Uterus (tissue), 4 donors: Measurements from ENCODE around the gene SOCS2. TPM values are rescaled to one million over a fixed set of nuclear protein-coding genes. Genes with fewer than 3 reads are reported as not detected.

Experiments
- DNase-seq, 2 donors: peaks; one replicate each; pipeline ENCODE4 v3.0.0-alpha.2; 2019 to 2020
- H3K27ac ChIP-seq, 2 donors: fragments of 200-600 bp; sonication (generic); 1 replicate in 1 of 2; 2 replicates in 1 of 2; pipeline ENCODE4 v1.5.1; 2016 to 2018
- H3K27me3 ChIP-seq, 2 donors: fragments of 200-600 bp; sonication (generic); one replicate each; pipeline ENCODE4 v1.5.1; 2018 to 2019; ENCODE audit warnings: control low read depth in 1 of 2
- H3K36me3 ChIP-seq, 2 donors: fragments of 200-600 bp; sonication (generic); one replicate each; pipeline ENCODE4 v1.5.1; 2019; ENCODE audit warnings: control low read depth in 1 of 2
- H3K4me1 ChIP-seq, 2 donors: fragments of 200-600 bp; sonication (generic); one replicate each; pipeline ENCODE4 v1.5.1; 2018 to 2019; ENCODE audit warnings: control low read depth in 1 of 2
- H3K4me3 ChIP-seq, 2 donors: fragments of 200-600 bp; sonication (generic); 1 replicate in 1 of 2; 2 replicates in 1 of 2; pipeline ENCODE4 v1.5.1; 2018 to 2019; ENCODE audit warnings: mild to moderate bottlenecking in 1 of 2
- H3K9me3 ChIP-seq, 2 donors: fragments of 200-600 bp; sonication (generic); one replicate each; pipeline ENCODE4 v1.5.1; 2019; ENCODE audit warnings: control low read depth in 1 of 2
- POLR2A ChIP-seq, 2 donors: fragments of 450-650 bp; IDR thresholded peaks; one replicate each; pipeline ENCODE4 v1.6.1; 2016; ENCODE audit warnings: antibody characterized with exemption in 2 of 2, mild to moderate bottlenecking in 1 of 2, moderate library complexity in 1 of 2
- intact Hi-C: fragments of 100-400 bp; cut with DNase I; formaldehyde crosslinking; loops from one replicate; pipeline ENCODE4 v1.15.1; 2023; ENCODE audit warnings: low total_unique reads
- total RNA-seq, 4 donors: library from RNA; depleted of rRNA in 3 of 4; stranded (reverse); fragments of >200 nt in 3 of 4; gene quantifications; one replicate each; pipeline versions ENCODE4 v1.1.0 to v1.2.4, GENCODE V29; 2014 to 2023
- TF ChIP-seq, protein P1 (sequence below), 4 experiments: fragments of 200-600 bp in 2 of 4; fragments of 450-650 bp in 2 of 4; sonication (generic) in 2 of 4; IDR thresholded peaks; one replicate each; pipeline ENCODE4 v1.5.1; 2016 to 2019; ENCODE audit warnings: antibody characterized with exemption in 4 of 4, mild to moderate bottlenecking in 2 of 4, moderate library complexity in 1 of 4
- donor health status: DM: yes; HTN: yes; CAD: no.

Gene SOCS2
- total RNA-seq, 4 donors from 2014 or later, result 55.0 to 345 (median 112) TPM

DNA sequence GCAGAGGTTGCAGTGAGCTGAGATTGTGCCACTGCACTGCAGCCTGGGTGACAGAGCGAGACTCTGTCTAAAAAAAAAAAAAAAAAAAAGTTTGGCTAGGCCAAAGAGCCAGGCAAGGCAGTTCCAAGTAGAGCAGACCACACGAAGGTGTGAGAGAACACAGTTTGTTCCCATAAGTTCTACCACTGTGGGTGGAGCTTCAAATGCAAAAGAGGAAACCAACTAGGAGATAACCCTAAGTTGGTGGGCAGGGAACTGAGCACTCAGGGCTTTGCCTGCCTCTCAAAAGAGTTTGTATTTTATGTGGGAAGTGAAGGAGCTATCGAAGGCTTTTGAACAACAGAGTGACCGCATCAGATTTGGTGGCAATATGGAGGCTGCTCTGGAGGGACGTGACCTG, 15.1 kb downstream of the SOCS2 start:
- no peak for DNase-seq
- no peak for TF ChIP-seq POLR2A (IDR thresholded peaks at IDR 0.05)
- TF ChIP-seq, protein P1, sequence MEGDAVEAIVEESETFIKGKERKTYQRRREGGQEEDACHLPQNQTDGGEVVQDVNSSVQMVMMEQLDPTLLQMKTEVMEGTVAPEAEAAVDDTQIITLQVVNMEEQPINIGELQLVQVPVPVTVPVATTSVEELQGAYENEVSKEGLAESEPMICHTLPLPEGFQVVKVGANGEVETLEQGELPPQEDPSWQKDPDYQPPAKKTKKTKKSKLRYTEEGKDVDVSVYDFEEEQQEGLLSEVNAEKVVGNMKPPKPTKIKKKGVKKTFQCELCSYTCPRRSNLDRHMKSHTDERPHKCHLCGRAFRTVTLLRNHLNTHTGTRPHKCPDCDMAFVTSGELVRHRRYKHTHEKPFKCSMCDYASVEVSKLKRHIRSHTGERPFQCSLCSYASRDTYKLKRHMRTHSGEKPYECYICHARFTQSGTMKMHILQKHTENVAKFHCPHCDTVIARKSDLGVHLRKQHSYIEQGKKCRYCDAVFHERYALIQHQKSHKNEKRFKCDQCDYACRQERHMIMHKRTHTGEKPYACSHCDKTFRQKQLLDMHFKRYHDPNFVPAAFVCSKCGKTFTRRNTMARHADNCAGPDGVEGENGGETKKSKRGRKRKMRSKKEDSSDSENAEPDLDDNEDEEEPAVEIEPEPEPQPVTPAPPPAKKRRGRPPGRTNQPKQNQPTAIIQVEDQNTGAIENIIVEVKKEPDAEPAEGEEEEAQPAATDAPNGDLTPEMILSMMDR (IDR thresholded peaks at IDR 0.05), result no peak
- no peak overlapping the region for H3K4me3 ChIP-seq

DNA sequence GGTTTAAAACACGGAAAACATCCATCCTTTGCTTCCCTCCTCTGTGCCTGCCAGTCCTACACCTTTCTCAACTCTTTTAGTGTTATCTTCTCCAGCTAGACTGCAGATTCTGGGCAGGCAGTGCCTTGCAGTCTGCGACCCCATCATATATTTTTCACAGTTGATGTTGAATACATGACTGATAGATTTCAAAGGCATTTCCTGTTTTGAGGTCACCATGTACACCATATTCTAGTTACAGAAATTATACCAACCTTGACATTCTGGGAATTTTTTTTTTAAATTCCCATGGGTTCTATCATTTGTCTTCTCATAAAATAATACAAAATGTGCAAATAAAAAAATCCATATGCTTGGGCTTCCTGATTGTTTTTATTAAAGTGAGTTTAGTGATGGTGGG, 16.6 kb downstream of the SOCS2 start:
- H3K27ac ChIP-seq, result peak overlapping the region; percentile 23 to 98
- TF ChIP-seq, protein P1 (IDR thresholded peaks at IDR 0.05), result no peak
- no peak for TF ChIP-seq POLR2A (IDR thresholded peaks at IDR 0.05)
- no peaks in the 10 kb centered on the region for H3K9me3 ChIP-seq
- intact Hi-C loops, result no loop called here
- no peaks in the 10 kb centered on the region for H3K36me3 ChIP-seq
- H3K4me3 ChIP-seq, result no peak overlapping the region
- DNase-seq, result no peak
- H3K27me3 ChIP-seq, result no peaks in the 10 kb centered on the region
- no peaks in the 10 kb centered on the region for H3K4me1 ChIP-seq

More for the DNA sequence above, 15.1 kb downstream of the SOCS2 start:
- Histone ChIP-seq H3K36me3 (no peaks in the 10 kb centered on the region), H3K9me3 (no peaks in the 10 kb centered on the region), H3K27ac (peak overlapping the region; percentile 50 to 98), H3K4me1 (no peaks in the 10 kb centered on the region), H3K27me3 (no peaks in the 10 kb centered on the region)
- intact Hi-C loops, result no loop called here

DNA sequence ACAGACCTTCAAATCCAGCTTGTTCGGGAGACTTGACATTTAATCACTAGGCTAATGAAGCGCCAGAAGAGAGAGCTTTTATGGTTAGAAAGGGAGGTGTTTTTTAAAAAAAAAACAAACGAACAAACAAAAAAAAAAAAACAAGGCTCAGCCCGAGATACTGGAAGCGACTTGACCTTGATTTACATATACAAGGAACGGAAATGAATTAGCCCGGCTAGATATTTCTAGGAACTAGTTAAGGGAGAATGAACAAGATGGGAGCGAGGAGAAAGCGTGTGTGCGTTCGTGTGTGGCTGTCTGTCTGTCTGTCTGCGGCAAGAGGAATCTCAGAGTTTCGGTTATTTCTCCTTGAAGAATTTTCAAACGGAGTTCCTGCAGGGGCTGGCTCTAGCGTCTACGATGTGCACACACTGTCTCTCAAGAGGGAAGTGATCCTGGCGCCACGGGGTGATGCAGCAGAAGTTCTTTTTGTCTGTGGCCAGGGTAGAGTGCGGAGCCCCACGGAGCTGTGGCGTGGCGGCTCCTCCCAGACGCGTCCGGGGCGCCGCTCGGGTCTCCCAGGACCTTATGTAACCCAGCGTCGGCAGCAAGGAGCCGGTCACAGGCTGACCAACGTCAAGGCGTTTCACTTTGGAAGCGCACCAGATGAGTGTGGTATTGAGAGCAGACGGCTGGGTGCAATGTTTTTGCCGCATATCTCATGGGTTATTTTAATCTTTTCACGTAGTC, 18.8 kb downstream of the SOCS2 start:
- Histone ChIP-seq H3K9me3 (no peaks in the 10 kb centered on the region), H3K27ac (peak overlapping the region; percentile 92 to 98), H3K27me3 (no peaks in the 10 kb centered on the region), H3K4me3 (peak overlapping the region; percentile 49 to 50), H3K4me1 (no peaks in the 10 kb centered on the region), H3K36me3 (no peaks in the 10 kb centered on the region)
- peak; percentile 78 to 86 for DNase-seq
- peak; percentile 69 to 80 for TF ChIP-seq POLR2A (IDR thresholded peaks at IDR 0.05)
- TF ChIP-seq, protein P1 (IDR thresholded peaks at IDR 0.05), result no peak
- intact Hi-C loops, result loop anchor here (5.0 kb wide), 1 partner anchor 146 kb away; no protein-coding TSS in a partner anchor

DNA sequence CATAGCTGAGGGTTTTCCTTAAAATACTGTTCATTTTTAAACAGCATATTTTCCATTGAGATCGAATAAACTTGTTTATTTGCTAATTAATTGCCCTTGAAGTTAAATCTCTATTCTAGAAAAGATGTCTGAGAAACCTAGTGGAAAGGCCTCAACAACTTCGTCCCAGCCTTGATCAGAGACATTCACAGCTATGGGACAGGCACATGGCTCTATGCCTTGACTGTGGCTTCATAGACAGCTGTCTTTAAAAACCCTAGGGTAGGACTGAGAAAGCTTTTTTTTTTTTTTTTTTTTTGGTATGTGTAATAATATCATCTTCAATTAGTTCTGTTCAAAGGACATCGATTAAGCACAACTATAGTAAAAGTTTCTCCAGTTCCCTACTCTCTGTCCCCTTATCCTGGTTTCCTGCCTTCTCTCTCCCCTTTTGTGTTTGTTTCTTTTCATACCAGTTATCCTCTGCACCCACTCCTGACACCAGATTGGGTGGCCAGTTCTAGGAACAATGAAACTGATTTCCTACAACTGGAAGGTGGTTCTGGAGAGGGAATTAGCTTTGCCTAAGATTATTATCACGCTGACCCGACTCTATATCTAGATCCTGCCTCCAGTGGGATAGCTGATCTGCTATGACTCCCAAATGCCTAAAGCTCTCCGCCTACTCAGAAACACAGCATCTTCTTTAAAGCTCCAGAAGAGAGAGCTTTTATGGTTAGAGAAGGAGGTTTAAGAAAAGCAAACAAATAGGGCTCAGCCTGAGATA, 20.3 kb downstream of the SOCS2 start:
- no peak for DNase-seq
- no peaks in the 10 kb centered on the region for H3K4me1 ChIP-seq
- intact Hi-C loops, result loop anchor here (2.0 to 5.0 kb wide), 2 partner anchors 20 to 144 kb away; partner anchors contain the start of gene SOCS2
- H3K36me3 ChIP-seq, result no peaks in the 10 kb centered on the region
- no peaks in the 10 kb centered on the region for H3K9me3 ChIP-seq
- TF ChIP-seq, protein P1 (IDR thresholded peaks at IDR 0.05), result no peak
- peak in 1 of 2 donors; percentile 12 for TF ChIP-seq POLR2A (IDR thresholded peaks at IDR 0.05)
- H3K27ac ChIP-seq, result peak overlapping the region; percentile 92 to 98
- H3K4me3 ChIP-seq, result peak overlapping the region in 1 of 2 donors; percentile 5
- no peaks in the 10 kb centered on the region for H3K27me3 ChIP-seq

DNA sequence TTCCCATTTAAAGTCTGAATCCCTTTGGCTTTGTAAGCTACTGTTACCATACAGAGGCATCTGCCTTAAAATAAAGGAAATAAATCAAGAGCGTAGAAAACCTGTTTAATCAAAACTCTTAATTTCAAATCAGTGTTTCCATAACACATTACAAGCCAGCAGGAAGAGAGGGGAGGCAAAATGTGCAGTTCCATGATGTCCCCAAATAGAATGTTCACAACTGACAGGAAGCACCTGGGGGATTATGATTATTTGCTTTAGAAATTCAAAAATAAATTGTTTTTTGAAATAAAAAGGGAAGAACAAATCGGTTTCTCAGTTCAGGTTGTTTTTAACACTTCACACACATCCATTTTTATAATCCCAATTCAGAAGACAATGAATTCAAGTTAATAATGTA, 21.4 kb downstream of the SOCS2 start:
- H3K4me1 ChIP-seq, result no peaks in the 10 kb centered on the region
- no peak for DNase-seq
- H3K27me3 ChIP-seq, result no peaks in the 10 kb centered on the region
- peak overlapping the region; percentile 20 to 27 for H3K4me3 ChIP-seq
- no peaks in the 10 kb centered on the region for H3K9me3 ChIP-seq
- intact Hi-C loops, result loop anchor here (2.0 to 5.0 kb wide), 2 partner anchors 21 to 143 kb away; partner anchors contain the start of gene SOCS2
- peak overlapping the region; percentile 92 to 98 for H3K27ac ChIP-seq
- TF ChIP-seq, protein P1 (IDR thresholded peaks at IDR 0.05), result no peak
- TF ChIP-seq POLR2A (IDR thresholded peaks at IDR 0.05), result no peak
- no peaks in the 10 kb centered on the region for H3K36me3 ChIP-seq
